Measurements from ENCODE around the gene FAIM2.
"Not testable (repeated sequence)": the region's sequence is repeated elsewhere in the genome, so short reads cannot be mapped to it uniquely, and the experiment has no call there.

FAIM2 gene

GRCh38 chr12:49860921-49861320 lies 42.8 kb downstream of the FAIM2 start:
- DNase-seq = not testable (repeated sequence)

GRCh38 chr12:49855890-49856289 lies 47.8 kb downstream of the FAIM2 start:
- not testable (repeated sequence) for DNase-seq

- DNase-seq = no peak
Measured at GRCh38 chr12:49854976-49855375, 48.7 kb downstream of the FAIM2 start.

- no peak for DNase-seq
Measured at GRCh38 chr12:49853671-49854070, 50.0 kb downstream of the FAIM2 start.

- DNase-seq = no peak
Measured at GRCh38 chr12:49847161-49847560, 56.5 kb downstream of the FAIM2 start.

GRCh38 chr12:49846032-49846431 lies 57.7 kb downstream of the FAIM2 start:
- DNase-seq = no peak

GRCh38 chr12:49843876-49844437 lies 59.7 kb downstream of the FAIM2 start:
- DNase-seq = no peak

- DNase-seq = no peak
Measured at GRCh38 chr12:49843411-49843810, 60.3 kb downstream of the FAIM2 start.

- peak; percentile 89 for DNase-seq
Measured at GRCh38 chr12:49842519-49843352, 61.0 kb downstream of the FAIM2 start, which contains the start of gene BCDIN3D. TSS of gene BCDIN3D (minus strand) at chr12:49843106. CDS start at chr12:49843087, 19 bp downstream.

- DNase-seq = peak; percentile 36
Measured at GRCh38 chr12:49838973-49839633, 64.6 kb downstream of the FAIM2 start.

- DNase-seq = no peak
Measured at GRCh38 chr12:49832836-49833421, 70.8 kb downstream of the FAIM2 start.

- no peak for DNase-seq
Measured at GRCh38 chr12:49831717-49832116, 72.0 kb downstream of the FAIM2 start.

GRCh38 chr12:49828133-49829091 lies 75.3 kb downstream of the FAIM2 start, which contains the start of gene NCKAP5L:
TSS of gene NCKAP5L (minus strand) at chr12:49828413. CDS start at chr12:49804044, 24,369 bp downstream.
- peak; percentile 93 for DNase-seq

GRCh38 chr12:49827401-49828099 lies 76.2 kb downstream of the FAIM2 start:
- no peak for DNase-seq

- no peak for DNase-seq
Measured at GRCh38 chr12:49827051-49827400, 76.7 kb downstream of the FAIM2 start.

GRCh38 chr12:49825971-49826421 lies 77.7 kb downstream of the FAIM2 start:
- DNase-seq = no peak

GRCh38 chr12:49825360-49825970 lies 78.2 kb downstream of the FAIM2 start:
- peak; percentile 51 for DNase-seq

- peak; percentile 44 for DNase-seq
Measured at GRCh38 chr12:49824895-49825294, 78.8 kb downstream of the FAIM2 start.

- no peak for DNase-seq
Measured at GRCh38 chr12:49824416-49824815, 79.3 kb downstream of the FAIM2 start.

- DNase-seq = no peak
Measured at GRCh38 chr12:49823951-49824350, 79.7 kb downstream of the FAIM2 start.

- DNase-seq = no peak
Measured at GRCh38 chr12:49823350-49823749, 80.3 kb downstream of the FAIM2 start.
